ENCODE measurements around the gene STARD7. TPM values are rescaled to one million over a fixed set of nuclear protein-coding genes. Genes with fewer than 3 reads are reported as not detected.
"Not testable (repeated sequence)": the region's sequence is repeated elsewhere in the genome, so short reads cannot be mapped to it uniquely, and the experiment has no call there.

STARD7 gene
- total RNA-seq: 142 TPM
- long read RNA-seq, transcript STARD7-201 (8 exons, 3,368 nt): major isoform, 269 of 318 reads
- long read RNA-seq, partial matches to known transcripts: 14 of 318 reads
- long read RNA-seq, other reads (novel, unspliced or antisense): 33 of 318 reads

GRCh38 chr2:96208143-96209010, at the start of gene STARD7:
Gene STARD7, minus strand, starts transcription at chr2:96208827. Its CDS starts 393 bp downstream, at chr2:96208434.
- peak; percentile 99 for DNase-seq (ENCODE audit: low spot score)
- intact Hi-C loops (cut with DNase I): loop anchor here (1.0 to 2.0 kb wide), 2 partner anchors 58 to 64 kb away; partner anchors contain the start of genes CIAO1 and DUSP2

- intact Hi-C loops (cut with DNase I); DNase-seq (ENCODE audit: low spot score): not testable (repeated sequence)
Measured at GRCh38 chr2:96257744-96258143, 49.1 kb upstream of the STARD7 start.

- intact Hi-C loops (cut with DNase I): no loop called here
- no peak for DNase-seq (ENCODE audit: low spot score)
Measured at GRCh38 chr2:96256611-96257113, 48.0 kb upstream of the STARD7 start.

DNA sequence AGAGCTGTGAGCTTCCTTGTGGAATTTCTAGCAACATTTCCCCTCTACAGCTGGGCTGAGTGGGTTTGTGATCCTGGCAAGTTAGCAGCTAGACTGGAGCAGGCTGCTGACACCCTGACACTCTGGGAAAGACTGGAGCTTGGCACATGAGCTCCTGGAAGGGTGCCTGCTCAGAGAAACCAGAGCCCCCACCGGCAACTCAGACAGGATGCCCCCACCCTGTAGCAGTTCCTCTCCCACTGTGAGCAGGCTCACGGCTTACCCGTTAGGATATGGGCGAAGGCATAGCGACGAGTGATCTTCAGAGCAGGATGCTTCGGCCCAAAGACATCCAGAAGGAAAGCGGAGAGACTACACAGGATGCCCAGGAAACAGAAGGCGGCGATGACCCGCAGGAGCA, 45.9 kb upstream of the STARD7 start:
- intact Hi-C loops (cut with DNase I): no loop called here
- no peak for DNase-seq (ENCODE audit: low spot score)

GRCh38 chr2:96253006-96253405, 44.4 kb upstream of the STARD7 start:
- intact Hi-C loops (cut with DNase I): no loop called here

GRCh38 chr2:96252526-96252925, 43.9 kb upstream of the STARD7 start:
- intact Hi-C loops (cut with DNase I): no loop called here
- DNase-seq (ENCODE audit: low spot score): no peak

More at GRCh38 chr2:96253006-96253405, 44.4 kb upstream of the STARD7 start:
- DNase-seq (ENCODE audit: low spot score): no peak

GRCh38 chr2:96251721-96252292, 43.2 kb upstream of the STARD7 start:
- intact Hi-C loops (cut with DNase I): no loop called here
- DNase-seq (ENCODE audit: low spot score): peak; percentile 88

- intact Hi-C loops (cut with DNase I): no loop called here
- DNase-seq (ENCODE audit: low spot score): no peak
Measured at GRCh38 chr2:96250188-96250587, 41.6 kb upstream of the STARD7 start.

DNA sequence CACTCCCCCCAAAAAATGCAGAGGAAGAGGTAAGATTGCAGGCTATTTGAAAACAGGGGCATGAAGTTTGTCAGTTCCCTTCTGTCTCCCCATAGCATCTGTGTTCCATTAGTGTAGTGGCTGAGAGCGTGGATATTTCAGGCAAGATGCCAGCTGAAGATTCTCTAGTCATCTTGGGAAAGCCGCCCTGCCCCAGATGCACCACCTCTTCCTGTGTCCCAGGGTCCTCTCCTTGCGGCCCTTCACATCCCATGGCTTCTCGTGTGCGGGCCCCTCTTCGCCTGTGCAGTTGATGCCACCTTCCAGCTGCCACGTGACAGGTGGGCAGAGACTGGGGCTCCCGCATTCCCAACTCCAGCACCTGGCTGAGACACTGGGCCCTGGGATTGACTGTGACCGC, 41.0 kb upstream of the STARD7 start:
- no peak for DNase-seq (ENCODE audit: low spot score)
- intact Hi-C loops (cut with DNase I): no loop called here

DNA sequence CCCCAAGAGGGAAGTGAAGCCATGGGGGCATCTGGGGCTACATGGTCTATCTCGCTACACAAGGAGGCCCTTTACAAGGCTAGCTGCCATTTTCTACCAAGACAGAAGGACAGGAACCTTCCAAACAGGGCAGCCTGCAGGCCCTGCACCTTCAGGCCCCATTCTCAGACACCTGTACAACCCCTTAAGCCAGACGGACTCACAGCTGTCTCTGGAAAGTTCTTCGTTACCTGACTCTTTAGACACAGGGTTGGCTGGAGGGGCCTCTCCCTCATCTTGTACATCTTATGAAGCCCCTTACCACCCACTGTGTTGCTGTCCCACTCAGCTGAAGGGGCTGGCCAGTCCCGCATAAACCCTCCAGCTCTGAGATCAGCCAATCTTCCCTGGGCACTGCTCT, 40.0 kb upstream of the STARD7 start:
- intact Hi-C loops (cut with DNase I): no loop called here
- no peak for DNase-seq (ENCODE audit: low spot score)

GRCh38 chr2:96247896-96248295, 39.3 kb upstream of the STARD7 start:
- intact Hi-C loops (cut with DNase I): no loop called here
- no peak for DNase-seq (ENCODE audit: low spot score)

GRCh38 chr2:96247009-96247408, 38.4 kb upstream of the STARD7 start:
- intact Hi-C loops (cut with DNase I): no loop called here
- DNase-seq (ENCODE audit: low spot score): no peak

DNA sequence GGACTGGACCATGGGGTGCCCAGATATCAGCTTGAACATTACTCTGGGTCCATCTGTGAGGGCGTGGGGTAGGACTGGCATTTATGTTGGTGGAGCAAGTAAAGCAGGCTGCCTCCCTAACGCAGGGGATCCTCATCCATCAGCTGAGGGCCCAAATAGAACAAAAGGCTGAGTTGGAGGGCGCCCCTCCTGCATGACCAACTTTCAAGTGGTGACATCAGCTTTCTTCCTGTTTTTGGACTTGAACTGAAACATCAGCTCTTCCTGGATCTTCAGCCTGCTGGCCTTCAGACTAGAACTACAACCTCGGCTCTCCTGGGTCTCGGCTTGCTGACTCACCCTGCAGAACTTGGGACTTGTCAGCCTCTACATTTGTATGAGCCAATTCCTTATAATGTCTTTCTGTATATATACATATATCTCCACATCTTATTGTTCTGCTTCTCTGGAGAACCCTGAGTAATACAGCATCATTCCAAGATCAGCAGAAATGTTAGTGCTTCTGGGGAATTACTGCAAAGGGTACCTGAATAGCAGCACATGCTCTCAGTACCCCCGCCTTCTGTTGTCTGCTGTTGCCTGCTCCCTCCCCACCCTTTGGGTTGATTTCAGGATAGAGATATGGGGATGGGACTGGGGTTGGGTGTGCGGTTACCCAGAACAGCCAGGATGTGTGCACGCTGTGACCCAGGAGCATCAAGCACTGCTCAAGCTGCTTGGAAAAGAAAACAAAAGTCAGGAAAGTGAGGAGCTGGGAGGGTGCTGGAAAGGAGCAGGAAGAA, 37.2 kb upstream of the STARD7 start:
- no peak for DNase-seq (ENCODE audit: low spot score)
- intact Hi-C loops (cut with DNase I): no loop called here

- intact Hi-C loops (cut with DNase I): no loop called here
- DNase-seq (ENCODE audit: low spot score): no peak
Measured at GRCh38 chr2:96243843-96244242, 35.2 kb upstream of the STARD7 start.

- intact Hi-C loops (cut with DNase I): no loop called here
- peak; percentile 87 for DNase-seq (ENCODE audit: low spot score)
Measured at GRCh38 chr2:96241900-96242611, 33.4 kb upstream of the STARD7 start.

DNA sequence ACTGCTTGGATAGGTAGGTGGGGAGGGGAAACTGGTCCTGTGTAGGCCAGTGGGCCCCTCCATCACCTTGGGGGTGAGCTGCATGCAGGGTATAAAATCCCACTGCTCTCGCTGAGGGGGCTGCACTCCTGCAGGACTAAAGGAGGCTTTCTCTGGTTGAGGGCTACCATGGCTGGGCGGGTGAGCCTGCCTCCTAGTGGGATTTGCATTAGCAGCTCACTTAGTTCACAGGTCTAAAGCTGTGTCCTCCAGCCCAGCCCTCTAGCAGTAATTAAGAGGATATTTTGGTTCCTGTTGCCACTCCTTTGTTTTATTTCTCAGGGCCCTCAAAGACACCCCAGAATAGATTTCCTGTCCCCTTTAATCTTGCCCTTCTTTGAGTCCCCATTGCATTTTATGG, 32.6 kb upstream of the STARD7 start:
- intact Hi-C loops (cut with DNase I): no loop called here
- no peak for DNase-seq (ENCODE audit: low spot score)

DNA sequence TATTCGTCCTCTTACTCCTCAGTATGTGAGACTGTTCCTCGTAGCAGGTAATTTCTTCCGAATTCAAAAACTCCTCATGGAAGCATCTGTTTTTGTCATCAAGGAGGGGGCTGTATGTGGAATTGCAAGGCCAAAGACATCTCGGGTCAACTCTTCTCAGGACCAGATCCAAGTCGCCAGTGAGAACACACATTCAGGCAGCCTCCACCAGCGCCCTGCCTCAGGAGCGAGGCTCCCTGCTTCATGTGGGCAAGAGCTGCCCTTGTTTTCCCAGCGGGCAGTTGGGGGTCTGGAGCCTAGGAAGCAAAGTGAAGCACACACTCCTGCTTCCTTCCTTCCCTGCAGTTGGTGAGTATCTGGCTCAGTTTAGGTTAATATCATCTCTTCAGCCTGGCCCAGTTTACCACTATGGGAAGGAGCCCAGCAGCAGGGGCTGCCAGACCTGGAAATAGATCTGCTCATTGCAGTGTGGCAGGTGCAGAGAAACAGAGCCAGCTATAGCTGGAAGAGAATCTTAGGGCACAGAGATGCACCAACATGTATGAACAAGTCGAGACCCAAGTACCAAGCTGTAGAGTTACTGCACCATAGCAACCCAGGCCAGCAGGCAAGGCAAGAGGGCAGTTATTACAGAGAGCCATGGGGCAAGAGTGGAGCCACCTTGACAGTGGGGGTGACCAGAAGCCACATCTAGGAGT, 31.9 kb upstream of the STARD7 start:
- no peak for DNase-seq (ENCODE audit: low spot score)
- intact Hi-C loops (cut with DNase I): no loop called here

GRCh38 chr2:96239745-96240264, 31.2 kb upstream of the STARD7 start:
- intact Hi-C loops (cut with DNase I): no loop called here

More at GRCh38 chr2:96239745-96240264, 31.2 kb upstream of the STARD7 start:
- no peak for DNase-seq (ENCODE audit: low spot score)

Data from cardiac septum (tissue), 1 donor.